NCI-H2227 (cell line): Measurements from ENCODE around the gene IGFN1.

Experiments
- DNase-seq: peaks from one replicate; lab custom pipeline; 2025; ENCODE audit not compliant: unreplicated experiment; lab: John Stamatoyannopoulos, UW

The IGFN1 gene

GRCh38 chr1:201215531-201216357 lies 25.1 kb downstream of the IGFN1 start:
- DNase-seq: no peak

- no peak for DNase-seq
These were observed 25.9 kb downstream of the IGFN1 start for GRCh38 chr1:201216395-201217085.

DNA sequence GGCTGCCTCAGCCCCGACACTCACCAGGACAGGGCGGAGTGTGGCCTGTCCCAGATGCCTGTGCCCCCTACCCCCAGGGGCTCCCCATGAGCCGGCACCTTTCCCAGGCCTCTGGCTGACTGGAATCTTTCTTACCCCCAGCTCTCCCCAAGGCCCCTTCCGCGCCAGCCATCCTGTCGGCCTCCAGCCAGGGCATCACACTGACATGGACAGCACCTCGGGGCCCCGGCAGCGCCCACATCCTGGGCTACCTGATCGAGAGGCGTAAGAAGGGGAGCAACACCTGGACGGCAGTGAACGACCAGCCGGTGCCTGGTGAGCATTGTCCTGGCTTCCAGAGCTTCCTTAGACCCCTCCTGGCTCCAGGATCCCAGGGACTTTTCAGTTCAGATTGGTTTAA lies 26.5 kb downstream of the IGFN1 start:
- no peak for DNase-seq

DNA sequence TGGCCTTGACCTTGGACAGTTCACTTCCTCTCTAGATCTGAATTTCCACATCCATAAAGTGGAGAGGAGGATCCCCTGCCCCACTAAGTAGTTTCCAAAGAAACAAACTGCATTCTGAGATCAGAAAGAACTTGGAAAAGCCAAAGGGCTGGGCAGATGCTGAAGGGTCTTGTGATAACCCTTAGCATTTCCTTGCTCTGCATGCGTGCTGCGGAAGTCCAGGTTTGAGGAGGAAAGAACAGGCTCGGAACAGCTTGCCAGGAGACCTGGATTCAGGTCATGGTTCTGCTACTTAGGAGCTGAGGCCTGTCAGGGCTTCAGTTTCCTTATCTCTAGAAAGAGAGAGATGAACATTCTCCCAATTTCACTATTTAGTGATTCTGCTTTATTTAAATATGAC lies 27.2 kb downstream of the IGFN1 start:
- no peak for DNase-seq

GRCh38 chr1:201218409-201218808 lies 27.8 kb downstream of the IGFN1 start:
- DNase-seq: no peak

DNA sequence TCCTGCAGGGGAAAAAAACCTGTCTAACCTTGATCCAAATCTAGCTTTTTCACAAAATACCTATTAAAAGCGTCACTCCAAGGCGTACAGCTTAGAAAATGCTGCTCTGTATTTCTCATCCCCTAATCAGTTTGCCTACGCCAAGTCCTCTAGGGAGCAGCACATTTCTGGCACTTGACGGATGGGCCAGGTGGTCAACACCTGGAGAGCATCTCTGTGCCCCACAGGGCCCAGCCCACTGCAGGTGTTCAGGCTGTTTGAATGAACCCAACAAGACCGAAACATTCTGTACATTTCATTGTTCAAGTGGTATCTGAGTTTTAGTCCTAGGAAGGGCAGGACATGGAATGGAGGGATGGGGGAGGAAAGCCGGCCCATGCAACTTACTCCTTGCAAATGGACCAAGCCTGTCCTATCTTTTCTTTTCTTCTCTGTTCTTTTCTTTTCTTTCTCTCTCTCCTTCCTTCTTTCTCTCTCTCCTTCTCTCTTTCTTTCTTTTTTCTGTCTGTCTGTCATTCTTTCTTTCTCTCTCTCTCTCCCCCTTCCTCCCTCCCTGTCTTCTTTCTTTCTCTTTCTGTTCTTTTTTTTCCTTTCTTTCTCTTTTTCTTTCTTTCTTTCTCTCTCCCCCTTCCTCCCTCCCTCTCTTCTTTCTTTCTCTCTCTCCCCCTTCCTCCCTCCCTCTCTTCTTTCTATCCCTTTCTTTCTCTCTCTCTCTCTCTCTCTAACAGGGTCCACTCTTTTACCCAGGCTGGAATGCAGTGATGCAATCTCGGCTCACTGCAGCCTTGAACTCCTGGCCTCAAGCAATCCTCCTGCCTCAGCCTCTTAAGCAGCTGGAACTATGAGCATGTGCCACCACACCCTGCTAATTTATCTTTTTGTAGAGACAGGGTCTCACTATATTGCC lies 29.1 kb downstream of the IGFN1 start:
- no peak for DNase-seq

DNA sequence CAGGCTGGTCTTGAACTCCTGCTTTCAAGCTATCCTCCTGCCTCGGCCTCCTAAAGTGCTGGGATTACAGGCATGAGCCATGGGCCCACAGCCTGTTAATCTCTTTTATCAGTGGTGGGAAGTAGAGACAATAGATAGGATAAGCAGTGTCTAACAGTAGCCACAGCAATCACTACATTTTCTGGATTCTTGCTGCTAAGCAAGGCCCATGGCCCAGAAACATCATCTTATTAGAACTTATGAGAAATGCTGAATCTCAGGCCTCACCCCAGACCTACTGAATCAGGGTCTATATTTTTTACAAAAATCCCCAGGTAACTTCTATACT lies 29.7 kb downstream of the IGFN1 start:
- no peak for DNase-seq

GRCh38 chr1:201221201-201221846 lies 30.7 kb downstream of the IGFN1 start:
- no peak for DNase-seq

- no peak for DNase-seq
These were observed 31.5 kb downstream of the IGFN1 start for GRCh38 chr1:201222125-201222524.

DNA sequence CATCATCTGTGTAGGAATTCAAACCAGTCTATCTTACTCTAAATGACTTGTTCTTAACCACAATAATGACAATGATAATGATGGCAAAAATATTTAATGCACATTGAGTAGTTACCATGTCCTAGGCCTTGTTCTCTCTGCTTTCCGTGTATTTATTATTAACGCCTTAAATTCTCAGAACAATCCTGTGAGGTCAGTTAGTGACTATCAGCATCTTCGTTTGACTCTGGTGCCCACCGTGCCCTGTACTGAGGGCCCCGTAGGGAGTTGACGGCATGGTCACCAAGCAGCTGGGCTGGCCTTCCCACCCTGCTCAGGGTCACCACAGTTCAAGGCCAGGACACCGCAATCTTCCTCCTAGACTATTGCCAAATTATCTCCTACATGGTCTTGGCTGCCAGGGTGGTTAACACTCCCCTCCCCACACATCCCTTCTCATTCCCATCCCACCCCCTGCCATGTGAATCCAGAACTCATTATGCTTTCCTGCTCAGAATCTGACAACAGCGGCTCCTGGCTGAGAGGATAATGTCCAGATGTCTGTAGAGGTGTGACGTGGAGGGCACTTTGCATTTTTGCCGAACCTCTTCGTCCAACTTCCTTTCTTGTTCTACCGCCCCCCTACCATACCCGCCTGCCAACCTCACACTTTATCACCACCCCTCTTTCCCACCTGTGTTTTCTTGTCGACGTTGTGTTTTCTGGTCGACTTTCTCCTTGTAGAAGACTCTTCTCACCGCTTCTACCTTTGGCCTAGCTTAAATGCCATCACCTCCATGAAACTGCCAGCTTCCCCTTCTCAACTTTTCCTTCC lies 33.4 kb downstream of the IGFN1 start:
- no peak for DNase-seq

GRCh38 chr1:201224666-201225370 lies 34.2 kb downstream of the IGFN1 start:
- no peak for DNase-seq

DNA sequence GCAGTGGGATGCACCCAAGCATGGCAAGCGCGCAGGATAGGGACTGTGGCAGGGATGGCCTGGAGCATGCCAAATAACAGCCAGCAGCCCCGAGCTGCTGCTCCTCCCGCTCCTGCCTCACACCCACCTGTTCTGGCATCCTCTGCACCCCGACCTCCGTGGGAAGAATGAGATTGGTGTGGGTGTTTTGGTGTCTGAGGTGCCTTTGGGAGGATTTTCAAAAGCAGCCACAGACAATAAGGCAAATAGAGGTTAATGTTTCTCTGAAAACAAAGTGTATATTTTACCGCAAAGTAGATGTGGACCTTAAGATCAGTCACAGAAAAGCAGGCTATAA lies 35.5 kb downstream of the IGFN1 start:
- no peak for DNase-seq

- DNase-seq: no peak
These were observed 36.4 kb downstream of the IGFN1 start for GRCh38 chr1:201226859-201227488.

- no peak for DNase-seq
These were observed 37.7 kb downstream of the IGFN1 start for GRCh38 chr1:201228011-201228983.

DNA sequence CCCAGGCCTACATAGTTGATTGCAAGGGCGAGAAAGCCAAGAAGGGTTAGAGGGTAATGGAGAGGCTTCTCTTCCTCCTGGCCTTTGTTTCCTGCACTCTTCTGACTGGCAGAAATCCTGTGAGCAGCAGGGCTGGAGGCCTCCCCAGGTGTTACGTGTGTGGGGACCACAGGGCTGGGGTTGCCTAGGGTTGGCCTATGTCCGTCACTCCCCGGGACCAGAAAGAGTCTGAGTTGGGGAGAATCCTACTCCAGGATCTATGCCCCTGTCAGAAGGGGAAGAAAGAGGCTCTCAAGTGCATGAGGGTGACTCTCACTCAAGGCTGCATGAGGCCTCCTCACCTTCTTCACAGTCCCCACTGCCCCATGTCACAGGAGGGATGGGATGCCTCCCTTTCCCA lies 38.5 kb downstream of the IGFN1 start:
- no peak for DNase-seq

- no peak for DNase-seq
These were observed 39.4 kb downstream of the IGFN1 start for GRCh38 chr1:201229771-201230635.

- no peak for DNase-seq
These were observed 40.1 kb downstream of the IGFN1 start for GRCh38 chr1:201230676-201231075.
